Esophagus (tissue), 2 donors: ENCODE measurements around the gene RIPPLY3. TPM values are rescaled to one million over a fixed set of nuclear protein-coding genes. Genes with fewer than 3 reads are reported as not detected.
A peak's percentile ranks its signal among the peaks of the same experiment; 100 is the strongest.
"Not testable (repeated sequence)": the region's sequence is repeated elsewhere in the genome, so short reads cannot be mapped to it uniquely, and the experiment has no call there.

ENCODE experiments used
- H3K27ac ChIP-seq, 2 donors: one replicate each; pipeline ENCODE4 v1.5.1; 2013; ENCODE audit warnings: low read depth in 2 of 2, mild to moderate bottlenecking in 2 of 2, inconsistent platforms in 1 of 2, low read length in 1 of 2, moderate library complexity in 1 of 2
- H3K27me3 ChIP-seq, 2 donors: one replicate each; pipeline ENCODE4 v1.6.1; 2013; ENCODE audit warnings: low read length in 2 of 2, control low read depth in 1 of 2, mild to moderate bottlenecking in 1 of 2; ENCODE audit not compliant: insufficient read depth in 2 of 2, control insufficient read depth in 1 of 2
- H3K36me3 ChIP-seq, 2 donors: one replicate each; pipeline ENCODE4 v1.6.1; 2013; ENCODE audit warnings: low read length in 1 of 2; ENCODE audit not compliant: control insufficient read depth in 2 of 2, insufficient read depth in 2 of 2
- H3K4me1 ChIP-seq, 2 donors: one replicate each; pipeline ENCODE4 v1.6.1; 2013; ENCODE audit warnings: low read length in 1 of 2; ENCODE audit not compliant: control insufficient read depth in 2 of 2, insufficient read depth in 2 of 2
- H3K4me3 ChIP-seq, 2 donors: one replicate each; pipeline ENCODE4 v1.5.1; 2013; ENCODE audit warnings: low read length in 2 of 2, mild to moderate bottlenecking in 2 of 2, low read depth in 1 of 2, moderate library complexity in 1 of 2
- H3K9me3 ChIP-seq, 2 donors: one replicate each; pipeline ENCODE4 v1.6.1; 2013; ENCODE audit warnings: mild to moderate bottlenecking in 2 of 2, low read depth in 1 of 2, low read length in 1 of 2, moderate library complexity in 1 of 2; ENCODE audit not compliant: control insufficient read depth in 2 of 2, insufficient read depth in 1 of 2
- WGBS, 2 donors: extraction: QIAGEN DNeasy Blood & Tissue Kit; methylation state at CpG; one replicate each; pipeline ENCODE4 v1.1.7; 2013; 5-methylcytosine and 5-hydroxymethylcytosine counted together
- polyA plus RNA-seq, 2 donors: library from polyadenylated mRNA; stranded (reverse); fragments of 200-250 nt; gene quantifications; one replicate each; pipeline ENCODE4 v1.2.3, GENCODE V29; 2013
- donor health status: healthy with polysubstance abuse.
- donor health status: Bipolar disorder and iron deficiency.

RIPPLY3 gene
- polyA plus RNA-seq, 2 donors = 0.49 to 1.0 TPM

DNA sequence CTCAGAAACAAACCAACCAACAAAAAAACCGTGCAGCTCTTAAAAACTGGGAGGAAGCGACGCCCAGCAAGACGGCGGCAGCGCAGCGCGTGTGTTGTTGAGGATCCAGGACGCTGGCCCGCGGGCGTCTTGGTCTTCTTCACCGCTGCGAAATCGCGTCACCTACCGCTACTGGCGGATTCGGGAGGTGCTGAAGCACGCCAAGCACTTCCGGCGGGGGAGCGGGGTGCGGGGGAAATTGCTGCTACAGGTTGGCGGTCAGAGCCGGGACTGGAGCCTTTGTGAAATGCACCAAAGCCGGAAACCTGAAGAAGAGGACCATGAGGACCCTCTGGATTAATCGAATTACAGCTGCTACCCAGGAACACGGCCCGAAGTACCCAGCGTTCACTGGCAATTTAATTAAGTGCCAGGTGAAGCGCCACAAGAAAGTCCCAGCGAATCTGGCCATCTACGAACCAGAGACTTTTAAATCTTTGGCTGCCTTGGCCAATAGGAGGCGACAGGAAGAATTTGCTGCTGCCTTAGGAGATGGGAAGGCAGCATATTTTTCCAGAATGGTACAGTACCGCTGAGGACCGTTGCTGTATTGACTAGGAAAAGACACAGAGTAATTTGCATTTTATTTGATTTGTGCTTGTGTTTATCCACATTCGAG lies 11.9 kb upstream of the RIPPLY3 start:
- Histone ChIP-seq H3K4me1 (peaks cover 0 to 3% of the 10 kb centered on the region in 2 donors), H3K9me3 (no peaks in the 10 kb centered on the region), H3K36me3 (no peaks in the 10 kb centered on the region), H3K27me3 (no peaks in the 10 kb centered on the region), H3K4me3 (no peak overlapping the region), H3K27ac (no peak overlapping the region)
- WGBS, 2 donors = 35 to 41% methylated on average over 38 of the region's 38 CpGs

DNA sequence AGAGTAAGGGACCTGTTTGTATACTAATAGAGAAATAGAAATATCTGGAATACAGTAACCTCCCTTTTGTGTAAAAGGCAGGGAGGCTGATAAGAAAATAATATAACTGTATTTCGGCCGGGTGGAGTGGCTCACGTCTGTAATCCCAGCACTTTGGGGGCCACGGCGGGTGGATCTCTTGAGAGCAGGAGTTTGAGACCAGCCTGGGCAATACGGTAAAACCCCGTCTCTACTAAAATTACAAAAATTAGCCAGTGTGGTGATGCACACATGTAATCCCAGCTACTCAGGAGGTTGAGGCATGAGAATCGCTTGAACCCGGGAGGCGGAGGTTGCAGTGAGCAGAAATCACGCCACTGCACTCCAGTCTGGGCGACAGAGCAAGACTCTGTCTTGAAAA lies 11.2 kb upstream of the RIPPLY3 start:
- not testable (repeated sequence) for H3K27ac ChIP-seq
- 96 to 97% methylated on average over 12 of the region's 12 CpGs for WGBS, 2 donors

DNA sequence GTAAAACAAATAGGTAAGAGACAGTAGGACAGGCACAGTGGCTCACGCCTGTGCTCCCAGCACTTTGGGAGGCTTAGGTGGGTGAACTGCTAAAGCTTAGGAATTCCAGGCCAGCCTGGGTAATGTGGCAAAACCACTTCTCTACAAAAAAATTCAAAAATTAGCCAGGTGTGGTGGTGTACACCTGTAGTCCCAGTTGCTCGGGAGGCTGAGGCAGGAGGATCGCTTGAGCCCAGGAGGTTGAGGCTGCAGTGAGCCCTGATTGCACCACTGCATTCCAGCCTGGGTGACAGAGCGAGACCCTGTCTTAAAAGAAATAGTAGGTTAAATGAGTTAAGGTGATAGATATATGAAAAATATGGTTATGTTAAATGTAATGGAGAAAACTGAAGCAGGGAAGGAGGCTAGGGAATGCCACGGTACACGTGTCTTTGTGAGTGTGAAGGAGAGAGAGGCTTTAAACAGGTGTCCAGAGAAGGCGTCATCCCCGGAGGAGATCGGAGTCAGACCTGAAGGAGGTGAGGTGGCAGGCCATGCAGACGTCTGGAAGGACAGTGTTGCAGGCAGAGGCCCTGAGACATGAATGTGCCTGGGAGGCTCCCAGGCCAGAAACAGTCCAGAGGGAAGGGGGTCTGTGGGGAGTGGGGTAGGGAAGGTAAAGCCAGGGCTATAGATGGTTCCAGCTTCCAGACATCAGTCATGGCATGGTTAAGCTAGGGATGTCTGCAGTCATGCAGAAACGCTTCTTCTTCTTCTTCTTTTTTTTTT lies 7.2 kb upstream of the RIPPLY3 start:
- H3K9me3 ChIP-seq = no peaks in the 10 kb centered on the region
- 89 to 93% methylated on average over 11 of the region's 11 CpGs for WGBS, 2 donors
- H3K4me1 ChIP-seq = no peaks in the 10 kb centered on the region
- H3K27me3 ChIP-seq = no peaks in the 10 kb centered on the region
- H3K36me3 ChIP-seq = no peaks in the 10 kb centered on the region
- H3K27ac ChIP-seq = no peak overlapping the region
- H3K4me3 ChIP-seq = no peak overlapping the region

More for the DNA sequence above, 11.2 kb upstream of the RIPPLY3 start:
- H3K9me3 ChIP-seq, H3K36me3 ChIP-seq, H3K27me3 ChIP-seq, H3K4me3 ChIP-seq, H3K4me1 ChIP-seq: not testable (repeated sequence)

DNA sequence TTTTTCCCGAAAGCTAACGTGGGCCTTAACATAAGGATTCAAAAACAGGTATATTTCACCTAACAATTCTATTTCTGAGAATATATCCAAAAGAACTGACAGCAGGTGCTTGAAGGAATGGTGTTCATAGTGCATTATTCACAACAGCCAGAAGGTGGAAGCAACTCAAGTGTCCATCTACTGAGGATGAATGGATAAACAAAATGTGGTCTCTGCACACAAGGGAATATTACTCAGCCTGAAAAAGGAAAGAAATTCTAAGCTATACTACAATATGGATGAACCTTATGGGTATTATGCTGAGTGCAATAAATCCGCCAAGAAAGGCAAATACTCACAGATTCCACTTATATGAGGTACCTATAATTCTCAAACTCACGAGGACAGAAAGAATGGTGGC lies 6.1 kb upstream of the RIPPLY3 start:
- Histone ChIP-seq H3K36me3 (no peaks in the 10 kb centered on the region), H3K4me1 (no peaks in the 10 kb centered on the region), H3K27ac (no peak overlapping the region), H3K27me3 (no peaks in the 10 kb centered on the region), H3K9me3 (no peaks in the 10 kb centered on the region), H3K4me3 (no peak overlapping the region)
- WGBS, 2 donors = 77 to 78% methylated on average over 4 of the region's 4 CpGs

DNA sequence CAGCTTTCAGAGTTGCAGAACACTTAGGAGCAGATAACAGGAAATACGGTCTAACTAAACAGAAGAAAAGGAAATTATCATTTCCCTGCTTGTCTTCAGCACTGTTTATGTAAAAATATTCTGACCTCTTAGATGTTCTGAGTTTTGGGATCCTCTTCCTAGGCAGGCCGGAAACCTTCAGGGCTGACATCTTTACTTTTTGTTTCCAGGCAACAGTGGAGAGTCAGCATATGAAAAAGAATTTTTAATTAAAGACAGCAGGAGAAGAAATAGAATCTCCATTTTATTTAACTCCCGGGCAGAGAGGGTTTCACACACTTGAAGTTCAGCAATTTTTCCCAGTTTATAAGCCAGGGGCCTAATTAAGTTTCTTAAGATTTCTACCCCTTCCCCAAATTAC lies 5.1 kb upstream of the RIPPLY3 start:
- H3K4me3 ChIP-seq = no peak overlapping the region
- no peaks in the 10 kb centered on the region for H3K27me3 ChIP-seq
- 47 to 50% methylated on average over 3 of the region's 3 CpGs for WGBS, 2 donors
- H3K9me3 ChIP-seq = no peaks in the 10 kb centered on the region
- peaks cover 0 to 6% of the 10 kb centered on the region in 2 donors for H3K4me1 ChIP-seq
- no peak overlapping the region for H3K27ac ChIP-seq
- H3K36me3 ChIP-seq = no peaks in the 10 kb centered on the region

DNA sequence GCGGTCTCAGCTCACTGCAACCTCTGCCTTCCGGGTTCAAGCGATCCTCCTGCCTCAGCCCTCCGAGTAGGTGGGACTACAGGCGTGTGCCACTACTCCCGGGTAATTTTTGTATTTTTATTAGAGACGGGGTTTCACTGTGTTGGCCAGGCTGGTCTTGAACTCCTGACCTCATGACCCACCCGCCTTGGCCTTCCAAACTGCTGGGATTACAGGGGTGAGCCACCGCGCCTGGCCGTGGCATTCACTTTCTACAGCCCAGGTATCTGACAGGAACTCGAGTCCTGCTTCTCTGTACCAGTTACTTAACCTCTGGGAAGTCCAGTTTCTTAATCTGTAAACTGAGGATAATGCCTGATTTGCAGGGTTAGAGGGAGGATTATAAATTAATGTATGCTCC lies 3.7 kb upstream of the RIPPLY3 start:
- not testable (repeated sequence) for H3K9me3 ChIP-seq, H3K4me3 ChIP-seq
- 86 to 87% methylated on average over 12 of the region's 12 CpGs for WGBS, 2 donors

DNA sequence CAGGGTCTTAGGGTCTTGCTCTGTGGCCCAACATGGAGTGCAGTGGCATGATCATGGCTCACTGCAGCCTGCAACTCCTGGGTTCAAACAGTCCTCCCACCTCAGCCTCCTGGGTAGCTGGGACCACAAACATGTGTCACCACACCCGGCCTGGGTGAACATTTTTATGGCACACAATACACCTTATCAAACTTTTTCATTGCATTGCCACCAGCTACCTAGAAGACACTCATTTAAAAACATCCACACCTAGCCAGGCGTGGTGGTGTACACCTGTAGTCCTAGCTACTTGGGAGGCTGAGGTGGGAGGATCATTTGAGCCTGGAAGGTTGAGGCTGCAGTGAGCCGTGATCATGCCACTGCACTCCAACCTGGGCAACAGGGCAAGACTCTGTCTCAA lies 2.6 kb upstream of the RIPPLY3 start:
- H3K27me3 ChIP-seq, H3K4me3 ChIP-seq, H3K27ac ChIP-seq, H3K4me1 ChIP-seq, H3K9me3 ChIP-seq, H3K36me3 ChIP-seq: not testable (repeated sequence)
- 61 to 66% methylated on average over 3 of the region's 3 CpGs for WGBS, 2 donors

More for the DNA sequence above, 3.7 kb upstream of the RIPPLY3 start:
- not testable (repeated sequence) for H3K27me3 ChIP-seq, H3K4me1 ChIP-seq, H3K36me3 ChIP-seq, H3K27ac ChIP-seq

DNA sequence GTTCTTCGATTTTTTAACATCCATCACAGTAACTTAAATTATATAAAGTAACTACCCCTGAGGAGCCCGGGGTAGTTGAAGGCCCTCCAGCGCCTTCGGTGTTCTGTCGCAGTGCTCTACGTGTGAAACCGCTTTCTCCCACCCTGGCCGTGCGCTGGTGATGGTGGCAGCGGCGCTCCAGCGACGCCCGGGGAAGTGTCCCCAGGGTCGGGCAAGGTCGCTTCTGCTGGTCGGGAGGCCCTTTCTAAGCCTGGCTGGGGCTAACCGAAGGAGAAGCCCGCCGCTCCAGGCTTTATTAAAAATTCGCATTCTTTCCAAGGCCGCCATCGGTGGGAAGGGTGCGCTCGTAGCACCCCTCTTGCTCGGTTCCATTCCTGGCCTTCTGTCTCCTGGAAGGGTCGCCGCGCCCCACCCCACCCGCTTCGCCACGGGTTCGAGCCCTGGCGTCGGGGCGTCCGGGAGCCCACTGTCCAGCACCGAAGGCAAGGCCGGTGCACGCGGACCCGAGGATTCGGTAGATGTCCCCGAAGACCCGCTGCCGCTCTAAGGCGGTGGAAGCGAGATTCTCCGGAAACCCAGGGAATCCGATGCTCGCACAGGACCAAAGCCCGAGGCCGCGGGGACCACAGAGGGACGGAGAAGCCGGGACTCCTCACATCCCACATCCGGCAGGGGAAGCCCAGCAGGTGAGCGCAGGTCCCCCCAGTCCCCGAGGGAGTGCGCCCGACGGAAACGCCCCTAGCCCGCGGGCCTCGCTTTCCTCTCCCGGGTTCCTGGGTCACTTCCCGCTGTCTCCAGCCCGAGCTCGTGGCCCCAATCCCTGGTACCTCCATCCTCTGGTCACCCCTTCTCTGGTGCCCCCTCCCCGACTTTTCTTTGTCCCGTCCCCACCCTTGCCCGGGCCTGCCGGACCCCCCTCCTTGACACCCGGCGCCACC lies 685 bp upstream of the RIPPLY3 start:
- no peaks in the 10 kb centered on the region for H3K36me3 ChIP-seq
- H3K27me3 ChIP-seq = no peaks in the 10 kb centered on the region
- H3K9me3 ChIP-seq = no peaks in the 10 kb centered on the region
- H3K27ac ChIP-seq = no peak overlapping the region
- peak overlapping the region; percentile 47 to 54 for H3K4me3 ChIP-seq
- WGBS, 2 donors = 29 to 32% methylated on average over 70 to 76 of the region's 76 CpGs
- H3K4me1 ChIP-seq = peaks cover 4 to 8% of the 10 kb centered on the region in 2 donors

DNA sequence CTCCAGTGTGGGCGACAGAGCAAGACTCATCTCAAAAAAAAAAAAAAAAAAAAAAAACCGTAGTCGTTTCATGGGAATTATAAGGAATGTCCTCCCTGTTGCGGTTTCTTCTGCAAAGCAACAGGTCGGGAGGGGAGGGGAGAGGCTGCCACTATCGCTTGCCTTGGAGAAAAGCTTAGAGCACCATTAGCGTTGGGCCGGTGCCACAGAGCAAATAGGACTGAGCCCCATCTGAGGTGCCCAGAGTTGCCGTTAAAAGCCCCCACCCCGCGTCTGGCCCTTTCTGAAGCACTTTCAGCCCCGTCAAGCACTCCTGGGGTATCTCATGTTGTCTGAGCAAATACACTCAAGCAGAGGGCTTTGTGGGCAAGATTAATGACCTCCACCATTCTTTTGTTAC lies 2.2 kb downstream of the RIPPLY3 start:
- Histone ChIP-seq H3K27me3 (no peaks in the 10 kb centered on the region), H3K4me3 (no peak overlapping the region), H3K36me3 (no peaks in the 10 kb centered on the region), H3K27ac (no peak overlapping the region), H3K4me1 (peaks cover 4 to 8% of the 10 kb centered on the region in 2 donors), H3K9me3 (no peaks in the 10 kb centered on the region)
- WGBS, 2 donors = 80 to 85% methylated on average over 12 of the region's 12 CpGs
